Suprapubic skin (tissue), 4 donors: ENCODE data around the gene AMPD3. TPM values are rescaled to one million over a fixed set of nuclear protein-coding genes. Genes with fewer than 3 reads are reported as not detected.

ENCODE experiments used
- DNase-seq, 2 donors: peaks; one replicate each; pipeline ENCODE4 v3.0.0-alpha.2; 2019; ENCODE audit warnings: low spot score in 2 of 2
- H3K27ac ChIP-seq: fragments of 200-600 bp; sonication (generic); one replicate; pipeline ENCODE4 v1.5.1; 2019
- H3K27me3 ChIP-seq: fragments of 200-600 bp; sonication (generic); one replicate; pipeline ENCODE4 v1.5.1; 2019
- H3K36me3 ChIP-seq: fragments of 200-600 bp; sonication (generic); one replicate; pipeline ENCODE4 v1.5.1; 2019
- H3K4me1 ChIP-seq: fragments of 200-600 bp; sonication (generic); one replicate; pipeline ENCODE4 v1.5.1; 2019
- H3K4me3 ChIP-seq: fragments of 200-600 bp; sonication (generic); one replicate; pipeline ENCODE4 v1.5.1; 2019; ENCODE audit warnings: mild to moderate bottlenecking
- H3K9me3 ChIP-seq: fragments of 200-600 bp; sonication (generic); one replicate; pipeline ENCODE4 v1.5.1; 2019
- EP300 ChIP-seq: sonication (generic); formaldehyde crosslinking; IDR thresholded peaks from one replicate; pipeline ENCODE4 v1.6.1; 2017; ENCODE audit warnings: antibody characterized with exemption
- POLR2A ChIP-seq, 2 donors: fragments of 450-650 bp; IDR thresholded peaks; one replicate each; pipeline ENCODE4 v1.6.1; 2017; ENCODE audit warnings: antibody characterized with exemption in 2 of 2, mild to moderate bottlenecking in 2 of 2, moderate library complexity in 2 of 2
- POLR2AphosphoS5 ChIP-seq, 3 donors: sonication (generic); formaldehyde crosslinking; IDR thresholded peaks; one replicate each; pipeline ENCODE4 v1.6.1; 2017; ENCODE audit warnings: antibody characterized with exemption in 3 of 3
- WGBS: methylation state at CpG from one replicate; pipeline ENCODE4 v1.1.5; 2018; 5-methylcytosine and 5-hydroxymethylcytosine counted together
- total RNA-seq, 4 donors: library from RNA; depleted of rRNA; stranded (reverse); fragments of >200 nt; gene quantifications; one replicate each; pipeline ENCODE4 v1.1.0, GENCODE V29; 2016
- TF ChIP-seq, protein P1 (sequence below), 2 donors: fragments of 200-600 bp in 1 of 2; fragments of 450-650 bp in 1 of 2; sonication (generic) in 1 of 2; IDR thresholded peaks; one replicate each; pipeline ENCODE4 v1.5.1; 2016 to 2019; ENCODE audit warnings: antibody characterized with exemption in 2 of 2, mild to moderate bottlenecking in 1 of 2, moderate library complexity in 1 of 2

Gene AMPD3
- 10 to 100 TPM; 23.5 to 51.7 (median 27.4) TPM for total RNA-seq

DNA sequence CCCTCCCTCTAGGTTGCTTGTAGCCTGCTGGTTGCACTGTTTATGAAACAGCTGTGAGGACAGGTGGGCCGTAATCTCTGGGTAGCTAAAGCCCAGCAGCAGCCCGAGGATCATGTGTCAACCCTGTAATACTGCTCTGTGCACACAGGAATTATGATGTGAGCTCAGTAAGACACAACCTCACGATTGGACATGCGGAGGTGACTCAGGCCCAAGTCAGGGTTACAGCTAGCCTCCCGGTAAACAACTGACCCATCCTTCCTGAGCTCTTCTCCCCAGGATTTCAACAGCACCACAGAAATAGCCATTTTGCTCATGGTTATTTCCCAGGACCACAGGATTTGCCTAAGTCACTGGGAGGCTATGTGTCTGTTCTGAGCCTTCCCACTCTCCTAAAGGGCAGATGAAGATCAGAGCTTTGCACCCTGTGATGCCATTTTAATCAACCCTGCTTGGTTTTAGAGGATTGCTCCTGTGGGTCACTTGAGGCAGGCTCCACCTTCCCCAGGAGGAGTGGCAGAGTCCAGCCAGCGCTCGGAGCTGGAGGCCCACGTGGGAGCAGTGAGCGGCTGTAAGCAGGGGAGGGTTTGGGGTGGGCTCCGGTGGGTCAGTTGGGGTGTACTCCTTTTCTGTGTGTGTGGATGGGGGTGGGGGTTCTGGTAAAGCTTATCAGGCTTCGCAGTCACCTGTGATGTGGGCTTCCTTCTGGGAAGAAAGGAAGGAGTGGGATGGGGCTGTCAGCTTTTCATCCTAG is at the start of gene AMPD3:
Gene AMPD3, plus strand, starts transcription at position 387 of the 754 bp plus-strand sequence. CDS start 6,256 bp downstream, outside the sequence.
- peaks cover 51% of the 10 kb centered on the region for H3K4me1 ChIP-seq
- WGBS: 69% methylated on average over 10 of the region's 11 CpGs
- no peaks in the 10 kb centered on the region for H3K27me3 ChIP-seq
- TF ChIP-seq POLR2A (IDR thresholded peaks at IDR 0.05): no peak
- TF ChIP-seq POLR2AphosphoS5 (IDR thresholded peaks at IDR 0.05): no peak
- no peaks in the 10 kb centered on the region for H3K36me3 ChIP-seq
- peak within 1 kb of the TSS; percentile 35 for H3K27ac ChIP-seq
- H3K9me3 ChIP-seq: no peaks in the 10 kb centered on the region
- peak within 1 kb of the TSS; percentile 27 for H3K4me3 ChIP-seq
- no peak for DNase-seq

DNA sequence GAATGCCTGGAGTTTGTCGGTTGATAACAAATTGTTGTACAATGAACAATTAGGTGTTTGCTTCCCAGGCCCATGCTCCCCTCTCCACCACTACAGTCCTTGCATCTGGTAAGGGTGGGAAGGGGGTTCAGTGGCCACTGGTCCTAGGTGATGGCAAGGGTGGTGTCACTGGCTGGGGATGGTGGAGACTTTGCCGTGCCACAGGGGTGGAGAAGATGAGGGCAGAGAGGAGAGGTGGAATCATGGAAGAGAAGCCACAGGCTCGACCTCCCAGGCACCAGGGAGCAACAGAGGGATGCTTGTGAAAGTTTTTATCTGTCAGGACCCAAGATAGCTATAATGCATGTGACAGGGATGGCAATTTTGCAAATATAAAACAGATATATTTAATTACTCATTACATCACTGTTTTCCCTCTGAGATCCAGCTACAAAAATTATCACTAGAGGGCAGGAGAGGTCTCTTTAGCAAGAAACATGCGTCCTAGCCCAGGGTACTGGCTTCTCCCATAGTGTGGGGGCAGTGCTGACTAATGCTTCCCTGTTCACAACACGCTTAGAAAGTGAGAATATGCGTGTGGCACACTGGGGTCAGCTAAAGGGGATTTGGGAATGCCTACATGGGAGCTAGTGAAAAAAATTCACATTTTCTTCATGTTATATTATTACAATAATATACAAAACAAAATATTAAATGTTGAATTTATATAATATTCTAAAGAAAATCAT is 49.0 kb upstream of the AMPD3 start:
- TF ChIP-seq EP300 (no peak), POLR2AphosphoS5 (IDR thresholded peaks at IDR 0.05) (peak in 1 of 3 donors; percentile 29), POLR2A (IDR thresholded peaks at IDR 0.05) (no peak)
- TF ChIP-seq, protein P1, sequence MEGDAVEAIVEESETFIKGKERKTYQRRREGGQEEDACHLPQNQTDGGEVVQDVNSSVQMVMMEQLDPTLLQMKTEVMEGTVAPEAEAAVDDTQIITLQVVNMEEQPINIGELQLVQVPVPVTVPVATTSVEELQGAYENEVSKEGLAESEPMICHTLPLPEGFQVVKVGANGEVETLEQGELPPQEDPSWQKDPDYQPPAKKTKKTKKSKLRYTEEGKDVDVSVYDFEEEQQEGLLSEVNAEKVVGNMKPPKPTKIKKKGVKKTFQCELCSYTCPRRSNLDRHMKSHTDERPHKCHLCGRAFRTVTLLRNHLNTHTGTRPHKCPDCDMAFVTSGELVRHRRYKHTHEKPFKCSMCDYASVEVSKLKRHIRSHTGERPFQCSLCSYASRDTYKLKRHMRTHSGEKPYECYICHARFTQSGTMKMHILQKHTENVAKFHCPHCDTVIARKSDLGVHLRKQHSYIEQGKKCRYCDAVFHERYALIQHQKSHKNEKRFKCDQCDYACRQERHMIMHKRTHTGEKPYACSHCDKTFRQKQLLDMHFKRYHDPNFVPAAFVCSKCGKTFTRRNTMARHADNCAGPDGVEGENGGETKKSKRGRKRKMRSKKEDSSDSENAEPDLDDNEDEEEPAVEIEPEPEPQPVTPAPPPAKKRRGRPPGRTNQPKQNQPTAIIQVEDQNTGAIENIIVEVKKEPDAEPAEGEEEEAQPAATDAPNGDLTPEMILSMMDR (IDR thresholded peaks at IDR 0.05): peak; percentile 65 to 69
- Histone ChIP-seq H3K4me1 (peaks cover 31% of the 10 kb centered on the region), H3K36me3 (no peaks in the 10 kb centered on the region), H3K27me3 (no peaks in the 10 kb centered on the region), H3K27ac (peak overlapping the region; percentile 75), H3K9me3 (no peaks in the 10 kb centered on the region), H3K4me3 (no peak overlapping the region)
- no peak for DNase-seq
- WGBS: 29% methylated on average over 6 of the region's 6 CpGs

DNA sequence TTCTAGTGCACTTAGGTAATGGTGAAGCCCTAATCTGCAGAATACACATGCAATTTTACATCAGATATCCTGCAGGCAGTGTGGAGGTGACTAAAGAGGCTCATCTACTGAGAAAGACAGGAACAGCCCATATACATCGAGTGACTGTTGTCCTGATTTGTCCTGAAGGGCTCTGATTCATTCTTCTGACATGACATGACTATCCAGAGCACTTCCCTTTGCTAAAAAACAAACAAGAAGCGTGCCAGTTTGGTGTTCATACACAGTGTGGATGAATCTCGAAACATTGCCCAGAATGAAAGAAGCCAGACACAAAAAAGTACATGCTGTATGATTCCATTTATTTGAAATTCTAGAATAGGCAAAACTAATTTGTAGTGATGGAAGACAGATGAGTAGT is 48.0 kb upstream of the AMPD3 start:
- Histone ChIP-seq H3K36me3 (no peaks in the 10 kb centered on the region), H3K4me1 (peaks cover 31% of the 10 kb centered on the region), H3K9me3 (no peaks in the 10 kb centered on the region), H3K27me3 (no peaks in the 10 kb centered on the region), H3K4me3 (no peak overlapping the region), H3K27ac (peak overlapping the region; percentile 75)
- DNase-seq: no peak
- 22% methylated on average over 3 of the region's 3 CpGs for WGBS
- no peak for TF ChIP-seq POLR2A (IDR thresholded peaks at IDR 0.05)
- TF ChIP-seq POLR2AphosphoS5 (IDR thresholded peaks at IDR 0.05): peak in 1 of 3 donors; percentile 55

DNA sequence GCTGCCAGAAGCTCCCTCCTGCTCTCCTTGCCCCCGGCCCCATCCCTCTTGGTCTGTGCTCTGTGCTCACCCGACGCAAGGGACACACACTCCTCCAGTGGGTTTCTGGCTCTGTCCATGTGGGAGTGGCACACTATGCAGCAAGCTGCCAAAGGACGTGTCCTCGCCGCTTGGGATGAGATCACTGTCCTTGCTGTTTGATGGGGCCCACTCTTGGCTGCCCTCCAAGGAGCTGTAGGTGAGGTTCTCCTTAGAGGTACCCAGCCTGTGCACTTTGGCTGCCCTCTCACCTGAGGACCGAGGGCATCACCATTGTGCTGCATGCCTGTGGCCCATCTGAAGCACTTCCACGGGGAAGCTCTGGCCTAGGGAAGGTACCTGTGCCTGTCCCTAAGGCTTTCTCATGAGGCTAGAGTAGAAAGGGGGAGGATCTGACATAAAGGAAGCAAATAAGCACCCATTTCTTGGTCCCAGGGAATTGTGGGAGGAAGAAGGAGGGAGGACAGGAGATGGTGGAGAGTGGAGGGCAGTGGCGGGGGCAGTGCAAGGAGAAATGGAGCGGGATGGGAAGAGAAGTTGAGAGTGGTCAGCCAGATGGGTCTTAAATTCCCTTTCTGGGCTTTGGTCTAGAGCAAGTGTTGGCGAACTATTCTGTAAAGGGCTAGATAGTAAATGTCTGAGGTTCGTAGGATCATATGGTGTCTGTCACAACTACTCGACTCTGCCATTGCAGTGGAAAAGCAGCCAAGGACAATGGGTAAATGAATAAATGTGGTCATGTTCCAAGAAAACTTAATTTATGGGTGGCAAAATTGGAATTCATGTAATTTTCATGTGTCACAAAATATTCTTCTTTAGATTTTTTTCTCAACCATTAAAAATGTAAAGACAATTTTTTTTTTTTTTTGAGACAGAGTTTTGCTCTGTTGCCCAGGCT is 47.0 kb upstream of the AMPD3 start:
- Histone ChIP-seq H3K27ac (peak overlapping the region; percentile 75), H3K9me3 (no peaks in the 10 kb centered on the region), H3K4me3 (no peak overlapping the region), H3K4me1 (peaks cover 34% of the 10 kb centered on the region), H3K36me3 (no peaks in the 10 kb centered on the region), H3K27me3 (no peaks in the 10 kb centered on the region)
- TF ChIP-seq POLR2A (IDR thresholded peaks at IDR 0.05): no peak
- TF ChIP-seq POLR2AphosphoS5 (IDR thresholded peaks at IDR 0.05): no peak
- TF ChIP-seq, protein P1 (IDR thresholded peaks at IDR 0.05): no peak
- TF ChIP-seq EP300: no peak
- no peak for DNase-seq
- 78% methylated on average over 13 of the region's 13 CpGs for WGBS

DNA sequence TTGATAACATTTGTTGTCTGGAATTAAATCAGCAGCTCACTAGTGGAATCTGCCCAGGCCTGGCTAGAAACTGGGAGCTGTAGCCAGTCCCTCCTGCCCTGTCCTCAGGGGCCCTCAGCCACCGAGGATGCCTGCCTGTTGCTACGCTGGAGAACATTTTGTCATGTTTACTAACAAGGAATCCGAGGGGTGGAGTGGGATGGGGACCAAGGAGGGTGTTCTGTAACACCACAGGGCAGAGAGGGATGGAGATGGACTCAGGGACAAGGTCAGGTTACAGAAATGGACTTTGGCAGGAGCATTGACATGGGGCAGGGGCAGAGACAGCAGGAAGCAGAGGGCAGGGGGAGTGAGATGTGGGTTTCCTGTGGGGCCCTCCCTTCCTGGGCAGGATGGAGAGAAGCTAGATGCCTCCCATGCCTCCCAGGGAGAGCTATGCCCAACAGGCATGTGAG is 45.8 kb upstream of the AMPD3 start:
- H3K27me3 ChIP-seq: no peaks in the 10 kb centered on the region
- TF ChIP-seq EP300 (no peak), POLR2AphosphoS5 (IDR thresholded peaks at IDR 0.05) (peak in 1 of 3 donors; percentile 36)
- no peaks in the 10 kb centered on the region for H3K36me3 ChIP-seq
- H3K9me3 ChIP-seq: no peaks in the 10 kb centered on the region
- WGBS: 33% methylated on average over 3 of the region's 3 CpGs
- H3K4me3 ChIP-seq: no peak overlapping the region
- H3K4me1 ChIP-seq: peaks cover 39% of the 10 kb centered on the region
- peak in 1 of 2 donors; percentile 83 for DNase-seq
- H3K27ac ChIP-seq: peak overlapping the region; percentile 75

DNA sequence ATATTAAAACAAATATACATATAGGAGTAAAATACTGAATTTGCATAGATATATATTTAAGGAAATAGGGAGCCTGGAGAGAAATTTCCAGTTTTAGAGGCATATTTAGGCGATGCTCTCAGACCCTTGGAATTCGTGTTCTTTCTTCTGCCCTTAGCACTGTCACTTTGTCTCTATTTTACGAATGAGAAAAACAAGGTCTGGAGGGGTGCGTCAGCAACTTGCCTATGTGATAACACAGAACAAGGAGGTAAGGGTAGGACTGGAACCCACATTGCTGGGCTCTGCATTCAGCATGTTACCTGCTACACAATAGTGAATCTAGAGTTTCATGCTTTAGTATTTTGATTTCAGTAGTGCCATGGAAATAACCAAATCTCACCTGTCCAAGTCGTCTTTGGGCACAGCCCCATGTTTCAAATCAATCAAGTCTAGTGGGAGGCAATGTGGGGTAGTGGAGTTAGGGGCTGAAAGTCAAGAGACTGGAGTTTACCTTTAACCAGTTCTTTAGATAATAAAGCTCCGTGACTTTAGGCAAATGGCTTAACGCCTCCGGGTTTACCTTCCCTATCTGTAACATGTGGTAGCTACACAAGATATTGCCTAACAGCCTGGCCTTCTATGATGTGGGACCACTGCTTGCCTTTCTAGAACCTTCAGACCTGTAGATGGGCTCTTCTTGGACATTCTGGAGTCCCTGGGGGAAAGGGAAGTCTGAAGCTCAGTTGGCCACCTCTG is 44.8 kb upstream of the AMPD3 start:
- no peak overlapping the region for H3K27ac ChIP-seq
- H3K4me3 ChIP-seq: no peak overlapping the region
- WGBS: 87% methylated on average over 8 of the region's 8 CpGs
- TF ChIP-seq, protein P1 (IDR thresholded peaks at IDR 0.05): no peak
- TF ChIP-seq POLR2A (IDR thresholded peaks at IDR 0.05) (no peak), POLR2AphosphoS5 (IDR thresholded peaks at IDR 0.05) (no peak), EP300 (no peak)
- no peak for DNase-seq
- H3K27me3 ChIP-seq: no peaks in the 10 kb centered on the region
- peaks cover 48% of the 10 kb centered on the region for H3K4me1 ChIP-seq
- no peaks in the 10 kb centered on the region for H3K9me3 ChIP-seq
- no peaks in the 10 kb centered on the region for H3K36me3 ChIP-seq
